ENCODE measurements around the gene TMEM269. TPM values are rescaled to one million over a fixed set of nuclear protein-coding genes. Genes with fewer than 3 reads are reported as not detected.

The TMEM269 gene
- total and polyA plus RNA-seq, 8 donors, result 0.17 to 1.6 (median 1.3) TPM; not detected in 1

GRCh38 chr1:42783092-42783491, 1.7 kb upstream of the TMEM269 start:
- DNase-seq, result no peak
- intact Hi-C loops (cut with DNase I), result loop anchor here in 1 of 2 donors (10.0 kb wide), 1 partner anchor 292 kb away; no protein-coding TSS in a partner anchor
- peaks cover 0 to 11% of the 10 kb centered on the region in 2 donors for H3K4me1 ChIP-seq

GRCh38 chr1:42784547-42784945, 245 bp upstream of the TMEM269 start:
- ATAC-seq (no peak), DNase-seq (no peak)
- no peak overlapping the region for H3K4me3 ChIP-seq
- no peak for TF ChIP-seq CTCF (IDR thresholded peaks at IDR 0.05)
- peaks cover 0 to 22% of the 10 kb centered on the region in 2 donors for H3K36me3 ChIP-seq
- H3K27ac ChIP-seq, result no peak overlapping the region
- H3K4me1 ChIP-seq, result peaks cover 0 to 11% of the 10 kb centered on the region in 2 donors
- intact Hi-C loops (cut with DNase I), result loop anchor here in 1 of 2 donors (10.0 kb wide), 1 partner anchor 290 kb away; no protein-coding TSS in a partner anchor
- H3K27me3 ChIP-seq, result peaks cover 0 to 20% of the 10 kb centered on the region in 2 donors
- H3K9me3 ChIP-seq, result no peaks in the 10 kb centered on the region

More at GRCh38 chr1:42783092-42783491, 1.7 kb upstream of the TMEM269 start:
- peaks cover 0 to 28% of the 10 kb centered on the region in 2 donors for H3K36me3 ChIP-seq
- no peaks in the 10 kb centered on the region for H3K9me3 ChIP-seq
- H3K27me3 ChIP-seq, result peaks cover 0 to 20% of the 10 kb centered on the region in 2 donors
- no peak overlapping the region for H3K27ac ChIP-seq
- H3K4me3 ChIP-seq, result no peak overlapping the region
- no peak for TF ChIP-seq CTCF (IDR thresholded peaks at IDR 0.05)
- ATAC-seq, result no peak

GRCh38 chr1:42786097-42786496, 1.3 kb downstream of the TMEM269 start:
- Histone ChIP-seq H3K27ac (no peak overlapping the region), H3K9me3 (no peaks in the 10 kb centered on the region), H3K27me3 (peaks cover 0 to 20% of the 10 kb centered on the region in 2 donors), H3K4me3 (no peak overlapping the region), H3K36me3 (peaks cover 0 to 9% of the 10 kb centered on the region in 2 donors), H3K4me1 (peaks cover 0 to 11% of the 10 kb centered on the region in 2 donors)
- intact Hi-C loops (cut with DNase I), result loop anchor here in 1 of 2 donors (10.0 kb wide), 1 partner anchor 289 kb away; no protein-coding TSS in a partner anchor
- ATAC-seq (no peak), DNase-seq (no peak)
- no peak for TF ChIP-seq CTCF (IDR thresholded peaks at IDR 0.05)

- intact Hi-C loops (cut with DNase I), result loop anchor here in 1 of 2 donors (10.0 kb wide), 1 partner anchor 287 kb away; no protein-coding TSS in a partner anchor
- Histone ChIP-seq H3K4me3 (no peak overlapping the region), H3K27ac (no peak overlapping the region), H3K4me1 (peaks cover 0 to 11% of the 10 kb centered on the region in 2 donors), H3K27me3 (peaks cover 0 to 20% of the 10 kb centered on the region in 2 donors), H3K36me3 (no peaks in the 10 kb centered on the region), H3K9me3 (no peaks in the 10 kb centered on the region)
- no peak for TF ChIP-seq CTCF (IDR thresholded peaks at IDR 0.05)
- ATAC-seq (no peak), DNase-seq (no peak)
Measured at GRCh38 chr1:42788021-42788420, 3.2 kb downstream of the TMEM269 start.

- Histone ChIP-seq H3K27me3 (no peaks in the 10 kb centered on the region), H3K9me3 (no peaks in the 10 kb centered on the region), H3K27ac (no peak overlapping the region), H3K4me3 (no peak overlapping the region), H3K4me1 (no peaks in the 10 kb centered on the region), H3K36me3 (no peaks in the 10 kb centered on the region)
- ATAC-seq (no peak), DNase-seq (no peak)
- intact Hi-C loops (cut with DNase I), result no loop called here
- TF ChIP-seq CTCF (IDR thresholded peaks at IDR 0.05), result no peak
Measured at GRCh38 chr1:42793824-42794223, 9.0 kb downstream of the TMEM269 start.
